ENCODE results near the gene FOXJ3. TPM values are rescaled to one million over a fixed set of nuclear protein-coding genes. Genes with fewer than 3 reads are reported as not detected.
A peak's percentile ranks its signal among the peaks of the same experiment; 100 is the strongest.

FOXJ3 gene
- total and polyA plus RNA-seq, 2 donors (not counting 1 experiment from before 2014, with no cell fraction given) = 22.6 to 29.5 TPM

GRCh38 chr1:42343049-42343448 is 8.0 kb upstream of the FOXJ3 start:
- no peak overlapping the region for H2AFZ ChIP-seq (ENCODE audit: low read length)
- no peak for DNase-seq (ENCODE audit: low read depth in 2 of 2)
- no peak overlapping the region for H3K9ac ChIP-seq (ENCODE audit: insufficient read depth, low read length)
- no peaks in the 10 kb centered on the region for H4K20me1 ChIP-seq (ENCODE audit: control insufficient read depth, extremely low read depth, insufficient read depth, low read length)
- no peak overlapping the region for H3K4me3 ChIP-seq (replicated peaks in 1 of 4; ENCODE audit: control extremely low read depth in 1 of 4, insufficient read depth in 1 of 4, low read depth in 3 of 4, low read length in 4 of 4)
- no peaks in the 10 kb centered on the region for H3K4me1 ChIP-seq (ENCODE audit: control insufficient read depth, extremely low read depth, insufficient read depth, low read length)
- TF ChIP-seq CTCF (conservative IDR thresholded peaks at IDR 0.05 in 1 of 2, IDR thresholded peaks at IDR 0.05 in 1 of 2; ENCODE audit: low read depth in 1 of 2, low read length in 2 of 2) (no peak), EZH2 (IDR thresholded peaks at IDR 0.05; ENCODE audit: low read length, missing control alignments) (no peak)
- no peaks in the 10 kb centered on the region for H3K9me3 ChIP-seq (ENCODE audit: control insufficient read depth, insufficient read depth, low read depth, low read length)
- no peaks in the 10 kb centered on the region for H3K27me3 ChIP-seq (ENCODE audit: control insufficient read depth, insufficient read depth, low read length)
- no peaks in the 10 kb centered on the region for H3K79me2 ChIP-seq (ENCODE audit: control insufficient read depth, insufficient read depth, low read length)
- no peak overlapping the region for H3K4me2 ChIP-seq (ENCODE audit: extremely low read depth, insufficient read depth, low read length)
- no peaks in the 10 kb centered on the region for H3K36me3 ChIP-seq (ENCODE audit: control insufficient read depth, insufficient read depth, low read length)
- H3K27ac ChIP-seq (ENCODE audit: insufficient read depth, low read length) = no peak overlapping the region

GRCh38 chr1:42340901-42341300 is 5.9 kb upstream of the FOXJ3 start:
- Histone ChIP-seq H2AFZ (ENCODE audit: low read length) (no peak overlapping the region), H3K27me3 (ENCODE audit: control insufficient read depth, insufficient read depth, low read length) (no peaks in the 10 kb centered on the region), H3K4me3 (replicated peaks in 1 of 4; ENCODE audit: control extremely low read depth in 1 of 4, insufficient read depth in 1 of 4, low read depth in 3 of 4, low read length in 4 of 4) (no peak overlapping the region), H3K9ac (ENCODE audit: insufficient read depth, low read length) (no peak overlapping the region), H3K79me2 (ENCODE audit: control insufficient read depth, insufficient read depth, low read length) (no peaks in the 10 kb centered on the region), H3K27ac (ENCODE audit: insufficient read depth, low read length) (no peak overlapping the region), H3K36me3 (ENCODE audit: control insufficient read depth, insufficient read depth, low read length) (no peaks in the 10 kb centered on the region), H3K9me3 (ENCODE audit: control insufficient read depth, insufficient read depth, low read depth, low read length) (no peaks in the 10 kb centered on the region), H3K4me1 (ENCODE audit: control insufficient read depth, extremely low read depth, insufficient read depth, low read length) (peaks cover 2% of the 10 kb centered on the region), H3K4me2 (ENCODE audit: extremely low read depth, insufficient read depth, low read length) (no peak overlapping the region), H4K20me1 (ENCODE audit: control insufficient read depth, extremely low read depth, insufficient read depth, low read length) (no peaks in the 10 kb centered on the region)
- no peak for TF ChIP-seq EZH2 (IDR thresholded peaks at IDR 0.05; ENCODE audit: low read length, missing control alignments)
- TF ChIP-seq CTCF (conservative IDR thresholded peaks at IDR 0.05 in 1 of 2, IDR thresholded peaks at IDR 0.05 in 1 of 2; ENCODE audit: low read depth in 1 of 2, low read length in 2 of 2) = no peak
- no peak for DNase-seq (ENCODE audit: low read depth in 2 of 2)

- no peak overlapping the region for H2AFZ ChIP-seq (ENCODE audit: low read length)
- no peaks in the 10 kb centered on the region for H4K20me1 ChIP-seq (ENCODE audit: control insufficient read depth, extremely low read depth, insufficient read depth, low read length)
- TF ChIP-seq CTCF (conservative IDR thresholded peaks at IDR 0.05 in 1 of 2, IDR thresholded peaks at IDR 0.05 in 1 of 2; ENCODE audit: low read depth in 1 of 2, low read length in 2 of 2) (no peak), EZH2 (IDR thresholded peaks at IDR 0.05; ENCODE audit: low read length, missing control alignments) (no peak)
- H3K27me3 ChIP-seq (ENCODE audit: control insufficient read depth, insufficient read depth, low read length) = no peaks in the 10 kb centered on the region
- H3K79me2 ChIP-seq (ENCODE audit: control insufficient read depth, insufficient read depth, low read length) = no peaks in the 10 kb centered on the region
- no peak overlapping the region for H3K27ac ChIP-seq (ENCODE audit: insufficient read depth, low read length)
- peaks cover 2% of the 10 kb centered on the region for H3K4me1 ChIP-seq (ENCODE audit: control insufficient read depth, extremely low read depth, insufficient read depth, low read length)
- H3K36me3 ChIP-seq (ENCODE audit: control insufficient read depth, insufficient read depth, low read length) = no peaks in the 10 kb centered on the region
- H3K4me2 ChIP-seq (ENCODE audit: extremely low read depth, insufficient read depth, low read length) = no peak overlapping the region
- H3K9me3 ChIP-seq (ENCODE audit: control insufficient read depth, insufficient read depth, low read depth, low read length) = no peaks in the 10 kb centered on the region
- no peak overlapping the region for H3K9ac ChIP-seq (ENCODE audit: insufficient read depth, low read length)
- DNase-seq (ENCODE audit: low read depth in 2 of 2) = peak in 1 of 2 donors; percentile 18
- no peak overlapping the region for H3K4me3 ChIP-seq (replicated peaks in 1 of 4; ENCODE audit: control extremely low read depth in 1 of 4, insufficient read depth in 1 of 4, low read depth in 3 of 4, low read length in 4 of 4)
These were observed 5.1 kb upstream of the FOXJ3 start for GRCh38 chr1:42340093-42340492.
